T47D (cell line): ENCODE results near the gene SLA2.

ENCODE experiments used
- DNase-seq, 2 experiments: peaks; one replicate each; pipeline versions ENCODE4 v3.0.0 to v3.0.0-alpha.2; 2011 to 2012; ENCODE audit warnings: low read depth in 1 of 2, low spot score in 1 of 2
- JUND ChIP-seq: IDR thresholded peaks from 2 replicates; pipeline ENCODE4 v1.6.1; 2012; ENCODE audit warnings: low read depth
- in situ Hi-C: cut with HindIII; loops from 2 replicates; pipeline ENCODE4 v1.10.0; 2016; ENCODE audit warnings: low sequenced_read_pairs, low pct_unique_long_range_greater_than_20kb

The SLA2 gene

DNA sequence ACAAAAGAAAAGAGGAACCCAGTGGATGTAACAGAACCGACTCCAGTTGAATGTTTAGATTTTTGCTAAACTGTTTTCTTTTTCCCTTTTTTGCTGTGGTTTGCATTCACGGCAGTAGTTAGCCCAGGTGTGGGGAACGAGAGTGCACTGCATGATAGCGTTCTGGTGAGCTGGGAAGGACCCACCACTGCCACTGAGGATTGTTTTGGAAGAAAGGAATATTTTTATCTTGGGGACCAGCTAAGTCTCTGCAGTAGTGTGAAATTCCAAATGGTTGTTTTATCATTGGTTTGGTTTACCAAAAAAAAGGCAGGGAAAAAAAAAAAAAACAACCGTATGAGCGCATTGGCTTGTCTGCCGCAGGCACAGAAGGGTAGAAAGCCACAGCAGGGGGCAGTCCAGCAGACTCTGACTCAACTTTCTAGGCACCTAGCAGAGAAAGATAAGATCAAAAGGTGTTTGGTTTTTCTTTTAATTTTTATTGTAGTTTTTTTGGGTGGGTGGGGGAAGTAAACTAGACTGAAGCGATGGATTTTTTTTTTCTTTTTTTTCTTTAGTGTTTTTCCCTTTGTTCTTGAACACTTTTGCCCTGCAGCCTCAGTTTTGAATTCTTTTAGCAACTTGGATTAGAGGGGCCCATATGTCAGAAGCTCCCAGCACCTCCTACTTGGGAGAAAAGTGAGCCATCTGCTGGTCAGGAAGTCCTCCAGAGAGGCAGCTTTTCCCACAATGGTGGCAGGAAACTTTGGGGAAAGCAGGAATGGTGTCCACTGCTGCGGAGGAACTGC lies 53.9 kb downstream of the SLA2 start:
- peak in 1 of 2 experiments; percentile 73 for DNase-seq
- in situ Hi-C loops, result no loop called here
- no peak for TF ChIP-seq JUND

DNA sequence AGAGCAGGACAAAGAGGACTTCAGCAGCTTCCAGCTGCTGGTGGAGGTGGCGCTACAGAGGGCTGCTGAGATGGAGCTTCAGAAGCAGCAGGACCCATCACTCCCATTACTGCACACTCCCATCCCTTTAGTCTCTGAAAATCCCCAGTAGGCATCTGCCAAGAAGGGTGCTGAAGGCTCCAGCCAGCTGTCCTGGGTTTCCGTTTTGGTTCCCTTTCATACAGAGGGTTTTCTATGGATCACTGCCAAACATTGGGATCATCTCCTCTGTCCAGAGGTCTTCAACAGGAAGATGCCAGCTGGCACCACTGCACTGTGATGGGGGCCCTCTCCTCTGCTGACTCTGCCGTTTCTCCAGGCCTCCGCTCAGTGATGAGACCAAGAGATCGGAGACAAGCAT lies 54.7 kb downstream of the SLA2 start:
- DNase-seq, result no peak
- in situ Hi-C loops, result no loop called here
- TF ChIP-seq JUND, result no peak

- in situ Hi-C loops, result no loop called here
- no peak; the same call in 1 of the 2 replicates for TF ChIP-seq JUND
- DNase-seq, result peak in 1 of 2 experiments; percentile 88
Measured at GRCh38 chr20:36587388-36588070, 58.5 kb downstream of the SLA2 start.

DNA sequence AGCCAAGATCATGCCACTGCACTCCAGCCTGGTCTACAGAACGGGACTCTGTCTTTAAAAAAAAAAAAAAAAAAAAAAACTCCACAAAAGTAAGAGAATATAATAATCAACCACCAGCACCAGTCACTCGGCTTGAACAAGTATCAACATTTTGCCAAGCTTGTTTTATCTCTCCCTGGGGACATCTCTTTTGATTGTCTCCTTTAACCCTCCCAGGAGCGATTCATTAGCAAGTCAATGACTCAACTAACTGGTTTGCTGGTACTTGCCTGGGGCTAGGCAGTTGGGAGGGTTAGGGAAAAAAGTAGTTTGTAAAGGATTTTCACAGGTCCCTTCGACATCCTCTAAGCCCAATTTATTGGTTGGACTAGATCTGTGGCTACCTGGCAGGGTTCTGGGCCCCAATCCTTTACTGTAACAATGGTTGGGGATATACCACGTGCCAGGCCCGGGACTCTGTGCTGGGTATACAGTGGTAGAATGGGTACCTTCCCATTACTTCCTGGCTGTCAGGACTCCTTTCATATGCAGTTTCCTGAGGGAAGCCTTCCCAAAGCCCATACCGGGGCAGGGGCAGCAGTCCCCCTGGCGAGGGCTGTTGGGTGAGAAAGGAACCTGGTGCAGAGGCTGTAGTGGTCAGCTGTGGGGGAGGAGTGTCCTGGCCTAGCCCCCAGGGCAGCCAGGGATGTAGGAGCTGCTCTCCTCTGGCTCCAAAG lies 60.4 kb downstream of the SLA2 start:
- TF ChIP-seq JUND, result no peak
- DNase-seq, result peak in 1 of 2 experiments; percentile 85
- in situ Hi-C loops, result no loop called here

- no peak for DNase-seq
- in situ Hi-C loops, result no loop called here
- no peak for TF ChIP-seq JUND
Measured at GRCh38 chr20:36584018-36584481, 61.9 kb downstream of the SLA2 start.

DNA sequence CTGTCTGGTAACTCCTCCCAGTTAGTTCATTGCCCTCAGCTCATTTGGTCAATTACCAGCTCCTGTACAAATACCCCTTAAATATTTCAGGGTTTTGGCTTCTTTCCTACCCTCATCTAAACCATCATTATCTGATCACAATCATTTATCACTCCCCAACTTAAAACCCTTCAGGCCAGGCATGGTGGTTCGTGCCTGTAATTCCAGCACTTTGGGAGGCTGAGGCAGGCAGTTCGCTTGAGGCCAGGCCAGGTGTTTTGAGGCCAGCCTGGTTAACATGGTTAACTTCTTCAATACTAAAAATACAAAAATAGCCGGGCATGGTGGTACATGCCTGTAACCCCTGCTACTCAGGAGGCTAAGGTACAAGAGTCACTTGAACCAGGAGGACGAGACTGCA lies 63.2 kb downstream of the SLA2 start:
- DNase-seq, result no peak
- TF ChIP-seq JUND, result no peak
- in situ Hi-C loops, result no loop called here

DNA sequence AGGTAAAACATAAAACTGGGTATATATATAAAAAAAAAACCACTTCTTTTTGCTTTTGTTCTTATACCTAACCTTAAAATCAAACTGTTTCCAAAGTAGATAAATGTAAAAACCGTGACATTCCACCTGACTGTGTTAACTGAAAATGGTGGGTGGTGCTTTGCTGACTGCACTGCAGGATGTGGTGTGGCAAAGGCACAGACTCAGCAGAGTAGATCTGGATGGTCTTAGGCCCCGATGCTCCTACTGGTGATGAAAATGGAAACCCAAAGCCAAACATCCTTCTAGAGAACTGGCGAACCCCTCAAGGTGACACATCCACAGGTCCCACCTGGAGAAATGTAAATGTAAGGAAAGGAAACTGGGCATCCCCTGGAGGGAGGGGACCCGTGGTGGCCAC lies 63.7 kb downstream of the SLA2 start:
- no peak for TF ChIP-seq JUND
- no peak for DNase-seq
- in situ Hi-C loops, result no loop called here

DNA sequence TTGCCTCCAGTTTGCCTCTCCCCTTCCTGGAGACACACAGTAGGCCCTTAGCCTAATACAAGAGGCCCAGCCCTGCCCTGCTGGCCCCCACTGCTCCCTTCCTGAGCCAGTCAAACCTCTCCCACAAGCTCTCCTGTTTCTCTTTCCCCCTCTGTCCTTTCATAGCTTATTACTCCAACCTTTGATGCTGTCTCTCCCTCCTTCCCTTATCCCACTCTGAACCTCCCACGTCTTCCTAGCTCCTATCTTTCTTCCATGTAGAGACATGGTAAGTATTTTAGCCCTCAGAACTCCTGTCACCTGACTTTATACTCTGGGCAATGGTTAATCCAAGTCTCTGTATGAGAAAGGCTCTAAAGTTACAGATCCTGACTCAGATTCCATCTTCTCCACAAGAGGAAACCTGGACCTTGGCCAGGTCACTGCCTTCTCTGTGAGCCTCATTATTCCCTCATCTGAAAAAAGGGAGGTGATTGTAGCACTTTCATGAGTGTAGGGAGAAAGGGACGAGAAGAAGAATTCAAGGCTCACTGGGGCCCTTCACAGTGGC lies 65.9 kb downstream of the SLA2 start:
- TF ChIP-seq JUND, result no peak
- DNase-seq, result peak in 1 of 2 experiments; percentile 40
- in situ Hi-C loops, result no loop called here

DNA sequence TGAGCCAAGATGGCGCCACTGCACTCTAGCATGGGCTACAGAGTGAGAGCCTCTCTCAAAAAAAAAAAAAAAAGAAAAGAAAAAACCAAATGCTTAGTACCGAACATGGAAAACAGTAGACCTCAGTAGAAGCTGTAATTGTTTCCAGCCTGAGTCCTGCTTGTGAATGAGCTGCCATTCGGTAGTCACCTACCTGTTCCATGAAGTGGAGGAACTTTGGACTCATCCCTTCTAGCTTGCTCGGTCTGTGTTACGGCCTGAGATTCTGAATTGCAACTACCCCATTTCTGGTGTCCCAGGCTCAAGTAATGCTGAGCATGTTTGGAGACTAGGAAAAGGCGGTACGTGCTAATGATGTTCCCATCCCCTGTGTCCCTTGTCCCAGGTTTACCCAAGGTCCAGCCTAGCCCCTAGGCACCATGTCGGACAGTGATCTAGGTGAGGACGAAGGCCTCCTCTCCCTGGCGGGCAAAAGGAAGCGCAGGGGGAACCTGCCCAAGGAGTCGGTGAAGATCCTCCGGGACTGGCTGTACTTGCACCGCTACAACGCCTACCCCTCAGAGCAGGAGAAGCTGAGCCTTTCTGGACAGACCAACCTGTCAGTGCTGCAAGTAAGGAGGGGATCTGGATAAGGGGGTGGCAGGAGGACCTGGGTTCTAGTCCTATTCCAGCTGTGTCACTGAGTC lies 67.5 kb downstream of the SLA2 start:
- no peak for TF ChIP-seq JUND
- in situ Hi-C loops, result no loop called here
- no peak for DNase-seq

GRCh38 chr20:36576081-36576445 lies 69.9 kb downstream of the SLA2 start:
- in situ Hi-C loops, result no loop called here
- no peak for DNase-seq

DNA sequence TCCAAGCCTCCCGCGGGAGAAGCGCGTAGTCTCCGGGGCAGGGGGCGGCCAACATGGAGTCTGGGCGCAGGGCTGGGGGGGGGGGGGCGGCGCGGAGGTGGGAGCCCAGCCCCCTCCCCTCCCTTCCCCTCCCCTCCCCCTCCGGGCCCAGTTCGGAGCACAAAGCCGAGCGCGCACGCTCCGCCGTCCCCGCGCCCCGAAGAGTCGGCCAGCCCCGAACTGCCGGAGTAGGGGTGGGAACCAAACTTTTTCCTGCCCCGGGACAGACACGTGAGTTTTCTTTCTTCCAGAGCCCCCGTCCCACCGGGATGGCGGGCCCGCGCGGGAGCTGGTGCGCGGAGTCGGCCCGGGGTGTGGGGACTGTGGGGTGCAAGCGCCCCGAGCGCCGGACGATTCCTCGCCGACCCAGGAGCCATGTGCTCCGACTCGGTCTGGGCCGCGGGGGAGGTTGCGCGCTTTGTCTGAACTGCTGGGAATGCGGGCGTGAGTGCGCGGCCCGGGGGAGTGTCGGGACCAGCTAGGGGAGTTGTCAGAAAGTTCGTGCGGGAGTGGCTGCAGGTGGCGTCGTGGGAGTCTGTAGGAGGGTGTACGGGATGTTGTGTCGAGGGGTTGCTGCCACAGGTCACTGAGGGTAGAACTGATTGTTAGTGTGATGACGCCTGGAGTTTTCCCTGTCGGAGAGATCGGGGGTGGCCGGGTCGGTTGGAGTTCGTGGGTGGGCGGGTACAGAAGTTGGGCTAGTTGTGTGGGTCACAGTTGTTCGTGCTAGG lies 71.4 kb downstream of the SLA2 start:
- no peak for TF ChIP-seq JUND
- peak; percentile 73 to 78 for DNase-seq
- in situ Hi-C loops, result no loop called here

More at GRCh38 chr20:36576081-36576445, 69.9 kb downstream of the SLA2 start:
- no peak for TF ChIP-seq JUND

GRCh38 chr20:36573798-36574365 lies 72.1 kb downstream of the SLA2 start:
- in situ Hi-C loops, result no loop called here
- peak in 1 of 2 experiments; percentile 29 for DNase-seq
- no peak for TF ChIP-seq JUND
